ENCODE measurements around the gene KATNBL1. TPM values are rescaled to one million over a fixed set of nuclear protein-coding genes. Genes with fewer than 3 reads are reported as not detected.

The KATNBL1 gene, protein sequence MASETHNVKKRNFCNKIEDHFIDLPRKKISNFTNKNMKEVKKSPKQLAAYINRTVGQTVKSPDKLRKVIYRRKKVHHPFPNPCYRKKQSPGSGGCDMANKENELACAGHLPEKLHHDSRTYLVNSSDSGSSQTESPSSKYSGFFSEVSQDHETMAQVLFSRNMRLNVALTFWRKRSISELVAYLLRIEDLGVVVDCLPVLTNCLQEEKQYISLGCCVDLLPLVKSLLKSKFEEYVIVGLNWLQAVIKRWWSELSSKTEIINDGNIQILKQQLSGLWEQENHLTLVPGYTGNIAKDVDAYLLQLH
- total RNA-seq (10 to 100 TPM; 10.3 to 63.9 (median 27.2) TPM), polyA plus RNA-seq (10 to 100 TPM; 16.1 to 23.6 (median 19.7) TPM)
- long read RNA-seq, donor 1, transcript KATNBL1-201 (10 exons, 2,723 nt), result major isoform, 12 of 194 reads
- long read RNA-seq, donor 1, partial matches to known transcripts, result 51 of 194 reads
- long read RNA-seq, donor 1, other reads (novel, unspliced or antisense), result 127 of 194 reads
- long read RNA-seq, donor 2, partial matches to known transcripts, result 0 of 3 reads
- long read RNA-seq, donor 2, other reads (novel, unspliced or antisense), result 0 of 3 reads
- long read RNA-seq, donor 3, transcript KATNBL1-201 (10 exons, 2,723 nt), result major isoform, 7 of 7 reads
- long read RNA-seq, donor 3, partial matches to known transcripts, result 0 of 7 reads
- long read RNA-seq, donor 3, other reads (novel, unspliced or antisense), result 0 of 7 reads
- long read RNA-seq, donor 4, transcript KATNBL1-201 (10 exons, 2,723 nt), result major isoform, 9 of 17 reads
- long read RNA-seq, donor 4, partial matches to known transcripts, result 2 of 17 reads
- long read RNA-seq, donor 4, other reads (novel, unspliced or antisense), result 4 of 17 reads
- long read RNA-seq, donor 5, transcript KATNBL1-201 (10 exons, 2,723 nt), result major isoform, 20 of 29 reads
- long read RNA-seq, donor 5, partial matches to known transcripts, result 1 of 29 reads
- long read RNA-seq, donor 5, other reads (novel, unspliced or antisense), result 8 of 29 reads
- long read RNA-seq, donor 6, transcript KATNBL1-201 (10 exons, 2,723 nt), result major isoform, 8 of 15 reads
- long read RNA-seq, donor 6, partial matches to known transcripts, result 3 of 15 reads
- long read RNA-seq, donor 6, other reads (novel, unspliced or antisense), result 3 of 15 reads
- long read RNA-seq, donor 7, partial matches to known transcripts, result 0 of 1 reads
- long read RNA-seq, donor 7, other reads (novel, unspliced or antisense), result 0 of 1 reads
- long read RNA-seq, donor 8, transcript KATNBL1-201 (10 exons, 2,723 nt), result major isoform, 5 of 9 reads
- long read RNA-seq, donor 8, partial matches to known transcripts, result 0 of 9 reads
- long read RNA-seq, donor 8, other reads (novel, unspliced or antisense), result 0 of 9 reads
- long read RNA-seq, donor 9, transcript KATNBL1-201 (10 exons, 2,723 nt), result major isoform, 9 of 14 reads
- long read RNA-seq, donor 9, partial matches to known transcripts, result 0 of 14 reads
- long read RNA-seq, donor 9, other reads (novel, unspliced or antisense), result 0 of 14 reads
- long read RNA-seq, donor 10, partial matches to known transcripts, result 0 of 3 reads
- long read RNA-seq, donor 10, other reads (novel, unspliced or antisense), result 0 of 3 reads

- Histone ChIP-seq H3K9me3 (replicated peaks in 1 of 3) (no peaks in the 10 kb centered on the region), H3K27ac (peak within 1 kb of the TSS in 4 of 5 donors; percentile 67 to 90 (median 76)), H3K36me3 (replicated peaks in 1 of 2) (no peaks in the 10 kb centered on the region), H3K4me3 (peak within 1 kb of the TSS in 3 of 4 donors; percentile 24 to 63 (median 36)), H3K4me1 (replicated peaks in 1 of 2) (peaks cover 8 to 14% of the 10 kb centered on the region in 2 donors), H3K27me3 (no peaks in the 10 kb centered on the region)
- WGBS, 4 donors, result 0 to 1% (median 0%) methylated on average over 14 to 81 of the region's 81 CpGs
- intact Hi-C loops (cut with DNase I), result loop anchor here (5.0 to 10.0 kb wide), 4 partner anchors 97 to 145 kb away; partner anchors contain the start of genes EMC7 (in 1 of the 2) and PGBD4 (in 1 of the 2)
- TF ChIP-seq POLR2A (IDR thresholded peaks at IDR 0.05) (peak; percentile 81 to 93), CTCF (IDR thresholded peaks at IDR 0.05) (peak; percentile 85 to 97 (median 94))
- DNase-seq, result peak; percentile 95 to 98 (median 97)
Observed at GRCh38 chr15:34209421-34210282, at the start of gene KATNBL1. KATNBL1 (minus strand) TSS chr15:34210096; CDS start chr15:34163676, 46,420 bp downstream.

GRCh38 chr15:34259566-34259965, 49.7 kb upstream of the KATNBL1 start:
- no peaks in the 10 kb centered on the region for H3K9me3 ChIP-seq (replicated peaks in 1 of 3)
- 88 to 95% (median 94%) methylated on average over 3 of the region's 3 CpGs for WGBS, 4 donors
- TF ChIP-seq POLR2A (IDR thresholded peaks at IDR 0.05), result no peak
- no peak for TF ChIP-seq CTCF (IDR thresholded peaks at IDR 0.05)
- intact Hi-C loops (cut with DNase I), result no loop called here
- DNase-seq, result no peak
- peaks cover 0 to 4% of the 10 kb centered on the region in 2 donors for H3K36me3 ChIP-seq (replicated peaks in 1 of 2)
- no peak overlapping the region for H3K27ac ChIP-seq
- no peaks in the 10 kb centered on the region for H3K27me3 ChIP-seq
- H3K4me3 ChIP-seq, result no peak overlapping the region
- H3K4me1 ChIP-seq (replicated peaks in 1 of 2), result no peaks in the 10 kb centered on the region

DNA sequence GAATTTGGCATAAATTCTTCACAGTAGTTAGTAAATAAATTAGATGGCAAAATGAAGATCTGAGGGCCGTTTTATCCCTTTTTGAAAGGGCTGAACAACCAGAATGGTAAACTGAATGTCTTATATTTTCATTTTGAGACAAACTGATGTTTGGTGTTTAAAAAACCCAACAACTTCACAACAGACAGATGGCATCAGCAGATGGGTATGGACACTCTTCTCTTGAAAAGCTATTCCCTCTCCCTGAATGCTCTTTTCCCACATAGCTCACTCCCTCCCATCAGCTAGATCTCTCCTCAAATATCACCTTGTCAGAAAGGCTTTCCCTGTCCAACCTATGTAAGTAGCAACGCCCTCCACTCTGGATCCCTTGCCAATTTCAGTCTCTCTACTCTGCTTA, 48.3 kb upstream of the KATNBL1 start:
- intact Hi-C loops (cut with DNase I), result no loop called here
- 88 to 95% (median 94%) methylated on average over 2 of the region's 2 CpGs for WGBS, 4 donors
- DNase-seq, result no peak
- H3K27me3 ChIP-seq, result no peaks in the 10 kb centered on the region
- TF ChIP-seq CTCF (IDR thresholded peaks at IDR 0.05), result no peak
- H3K27ac ChIP-seq, result no peak overlapping the region
- H3K36me3 ChIP-seq (replicated peaks in 1 of 2), result peaks cover 0 to 14% of the 10 kb centered on the region in 2 donors
- H3K4me3 ChIP-seq, result no peak overlapping the region
- no peaks in the 10 kb centered on the region for H3K9me3 ChIP-seq (replicated peaks in 1 of 3)
- H3K4me1 ChIP-seq (replicated peaks in 1 of 2), result no peaks in the 10 kb centered on the region
